Common myeloid progenitor, CD34-positive (primary cell): ENCODE results near the gene APMAP.

ENCODE experiments used
- CTCF ChIA-PET: fragments of 350-600 bp; sonication (Branson Sonifier 250); formaldehyde crosslinking; loops from one replicate; lab custom pipeline; 2021; ENCODE audit warnings: antibody characterized with exemption; lab: Charles Lee
- POLR2A ChIA-PET: fragments of 350-600 bp; sonication (Branson Sonifier 250); formaldehyde crosslinking; loops from one replicate; lab custom pipeline; 2021; ENCODE audit warnings: antibody characterized with exemption; lab: Charles Lee
- DNase-seq, 3 donors: peaks; one replicate each; pipeline versions ENCODE4 v3.0.0 to v3.0.0-alpha.2; 2013
- H3K27ac ChIP-seq, 2 experiments: 1 replicate in 1 of 2; 2 replicates in 1 of 2; pipeline ENCODE4 v1.7.0; 2013; ENCODE audit warnings: inconsistent platforms in 2 of 2, low read length in 2 of 2, mild to moderate bottlenecking in 2 of 2, low read depth in 1 of 2, moderate library complexity in 1 of 2; ENCODE audit not compliant: severe bottlenecking in 2 of 2, insufficient read depth in 1 of 2, poor library complexity in 1 of 2
- H3K27me3 ChIP-seq, 5 experiments: replicated peaks in 2 of 5; 1 replicate in 3 of 5; 2 replicates in 2 of 5; pipeline versions ENCODE4 v1.6.1 to v1.7.0; 2013; ENCODE audit warnings: low read length in 4 of 5, mild to moderate bottlenecking in 2 of 5, moderate library complexity in 2 of 5, inconsistent platforms in 1 of 5; ENCODE audit not compliant: insufficient read depth in 5 of 5, control insufficient read depth in 4 of 5
- H3K36me3 ChIP-seq, 4 experiments: 1 replicate in 2 of 4; 2 replicates in 2 of 4; pipeline versions ENCODE4 v1.6.1 to v1.7.0; 2013; ENCODE audit warnings: low read length in 3 of 4, control low read depth in 1 of 4, mild to moderate bottlenecking in 1 of 4; ENCODE audit not compliant: control insufficient read depth in 4 of 4, insufficient read depth in 4 of 4
- H3K4me1 ChIP-seq, 4 experiments: 1 replicate in 3 of 4; 2 replicates in 1 of 4; pipeline versions ENCODE4 v1.6.1 to v1.7.1; 2013; ENCODE audit warnings: low read length in 3 of 4, mild to moderate bottlenecking in 3 of 4, control low read depth in 1 of 4, inconsistent platforms in 1 of 4, moderate library complexity in 1 of 4; ENCODE audit not compliant: control insufficient read depth in 4 of 4, insufficient read depth in 4 of 4; ENCODE audit errors: control extremely low read depth in 1 of 4
- H3K4me3 ChIP-seq, 7 experiments: 1 replicate in 4 of 7; 2 replicates in 3 of 7; pipeline versions ENCODE4 v1.5.1 to v1.7.0; 2013; ENCODE audit warnings: mild to moderate bottlenecking in 7 of 7, low read length in 6 of 7, moderate library complexity in 6 of 7, inconsistent platforms in 2 of 7, low read depth in 2 of 7, control low read depth in 1 of 7; ENCODE audit not compliant: insufficient read depth in 4 of 7, control insufficient read depth in 1 of 7; ENCODE audit errors: extremely low read depth in 1 of 7
- H3K9me3 ChIP-seq, 5 experiments: 1 replicate in 4 of 5; 2 replicates in 1 of 5; pipeline versions ENCODE4 v1.6.1 to v1.7.1; 2013; ENCODE audit warnings: low read length in 4 of 5, mild to moderate bottlenecking in 2 of 5, inconsistent platforms in 1 of 5, low read depth in 1 of 5, moderate library complexity in 1 of 5; ENCODE audit not compliant: control insufficient read depth in 4 of 5, insufficient read depth in 2 of 5; ENCODE audit errors: control extremely low read depth in 1 of 5
- WGBS: methylation state at CpG from one replicate; pipeline ENCODE4 v1.1.5; 2013; ENCODE audit not compliant: insufficient coverage; 5-methylcytosine and 5-hydroxymethylcytosine counted together

Gene APMAP

DNA sequence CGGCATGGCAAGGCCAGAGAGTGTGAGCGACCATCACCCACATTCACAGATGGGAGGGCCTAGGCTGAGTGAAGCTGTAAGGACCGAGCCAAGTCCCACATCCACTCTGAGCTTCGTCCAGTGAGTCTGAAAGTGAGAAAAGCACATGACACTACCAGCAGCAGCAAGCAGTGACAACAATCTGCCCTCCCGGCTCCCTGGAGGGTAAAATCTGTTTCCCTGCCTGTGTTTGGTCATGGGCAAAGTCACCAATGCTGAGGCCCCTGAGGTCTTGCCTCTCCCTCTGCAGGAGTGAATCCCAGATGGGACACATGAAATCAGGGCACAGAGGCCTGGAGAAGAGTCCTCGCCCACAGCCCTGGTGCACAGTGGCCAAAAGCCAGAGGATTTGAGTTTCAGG, 49.9 kb downstream of the APMAP start:
- Histone ChIP-seq H3K4me1 (no peaks in the 10 kb centered on the region), H3K36me3 (no peaks in the 10 kb centered on the region), H3K9me3 (peaks cover 4 to 37% (median 14%) of the 10 kb centered on the region in 5 experiments), H3K4me3 (no peak overlapping the region), H3K27ac (no peak overlapping the region), H3K27me3 (no peaks in the 10 kb centered on the region)
- WGBS, result 90% methylated on average over 6 of the region's 6 CpGs
- no peak for DNase-seq
- CTCF ChIA-PET, result interaction anchor here (1.1 to 1.6 kb wide), 2 partner anchors 10 to 12 kb away, joined by 3 to 5 read pairs; no protein-coding TSS in a partner anchor
- POLR2A ChIA-PET, result no interaction called here

DNA sequence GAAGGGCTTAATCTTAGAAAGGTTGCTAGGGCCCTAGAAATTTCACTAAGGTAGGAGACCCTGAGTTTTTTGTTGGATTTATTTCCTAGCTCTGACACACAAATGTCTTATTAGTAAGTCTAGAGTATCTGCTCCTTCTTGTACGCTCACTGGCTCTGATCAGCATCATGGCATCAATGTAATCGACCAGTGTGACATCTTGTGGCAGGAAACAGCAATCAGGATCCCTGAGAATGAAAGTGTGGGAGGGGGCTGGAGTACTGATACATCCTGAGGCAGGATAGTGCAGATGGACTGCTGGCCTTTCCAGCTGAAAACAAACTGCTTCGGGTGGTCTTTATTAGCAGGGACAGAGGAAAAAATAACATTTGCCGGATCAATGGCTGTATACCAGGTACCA, 53.5 kb downstream of the APMAP start:
- ChIA-PET POLR2A (interaction anchor here (0.6 kb wide), 1 partner anchor 16 kb away, joined by 3 read pairs; no protein-coding TSS in a partner anchor), CTCF (interaction anchor here (1.6 kb wide), 1 partner anchor 9 kb away, joined by 4 read pairs; no protein-coding TSS in a partner anchor)
- DNase-seq, result no peak
- Histone ChIP-seq H3K27me3 (no peaks in the 10 kb centered on the region), H3K36me3 (no peaks in the 10 kb centered on the region), H3K9me3 (peaks cover 4 to 37% (median 14%) of the 10 kb centered on the region in 5 experiments), H3K27ac (no peak overlapping the region), H3K4me3 (no peak overlapping the region), H3K4me1 (peaks cover 0 to 4% (median 0%) of the 10 kb centered on the region in 4 experiments)
- WGBS, result 76% methylated on average over 4 of the region's 4 CpGs

DNA sequence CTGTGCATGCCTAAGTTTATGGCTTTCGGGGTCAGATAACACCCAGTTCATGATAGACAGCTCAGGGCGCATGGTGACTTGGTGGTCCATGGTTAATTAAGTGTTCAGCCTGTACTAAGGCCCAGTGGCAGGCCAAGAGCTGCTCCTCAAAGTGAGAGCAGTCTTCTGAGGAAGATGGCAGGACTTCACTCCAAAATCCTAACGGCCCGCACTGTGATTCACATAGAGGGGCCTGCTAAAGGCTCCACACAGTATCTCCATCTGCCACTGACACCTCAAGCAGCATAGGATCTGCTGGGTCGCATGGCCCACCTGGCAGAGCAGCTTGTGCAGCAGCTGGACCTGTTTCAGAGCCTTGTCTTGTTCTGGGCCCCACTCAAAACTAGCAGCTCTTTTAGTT, 54.1 kb downstream of the APMAP start:
- Histone ChIP-seq H3K27me3 (no peaks in the 10 kb centered on the region), H3K4me1 (peaks cover 0 to 8% (median 2%) of the 10 kb centered on the region in 4 experiments), H3K9me3 (peaks cover 4 to 37% (median 14%) of the 10 kb centered on the region in 5 experiments), H3K27ac (no peak overlapping the region), H3K36me3 (no peaks in the 10 kb centered on the region), H3K4me3 (no peak overlapping the region)
- ChIA-PET POLR2A (interaction anchor here (0.6 kb wide), 1 partner anchor 16 kb away, joined by 3 read pairs; no protein-coding TSS in a partner anchor), CTCF (interaction anchor here (1.6 kb wide), 1 partner anchor 8 kb away, joined by 4 read pairs; no protein-coding TSS in a partner anchor)
- no peak for DNase-seq
- WGBS, result 98% methylated on average over 5 of the region's 5 CpGs

DNA sequence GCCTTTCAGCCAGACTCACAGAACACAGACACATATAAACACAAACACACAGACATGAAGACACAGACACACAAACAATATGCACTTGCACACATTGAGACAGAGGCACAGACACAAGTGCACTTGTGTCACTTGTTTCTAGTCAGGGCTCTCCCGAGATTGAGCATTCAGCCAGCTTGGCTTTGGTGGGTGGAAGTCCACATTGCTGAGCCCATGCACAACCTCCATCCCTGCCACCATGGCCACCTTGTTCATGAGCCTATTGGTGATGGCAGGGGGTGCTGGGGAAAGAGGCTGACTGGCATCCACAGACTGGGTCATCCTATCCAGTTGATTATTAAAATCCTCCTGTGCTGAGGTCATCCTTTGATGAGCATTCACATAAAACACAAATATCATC, 55.0 kb downstream of the APMAP start:
- no peak overlapping the region for H3K4me3 ChIP-seq
- H3K9me3 ChIP-seq, result peaks cover 4 to 31% (median 10%) of the 10 kb centered on the region in 5 experiments
- CTCF ChIA-PET, result interaction anchor here (1.6 kb wide), 1 partner anchor 7 kb away, joined by 4 read pairs; no protein-coding TSS in a partner anchor
- POLR2A ChIA-PET, result no interaction called here
- WGBS, result 54% methylated on average over 1 of the region's 1 CpG
- H3K36me3 ChIP-seq, result no peaks in the 10 kb centered on the region
- H3K27ac ChIP-seq, result no peak overlapping the region
- H3K4me1 ChIP-seq, result peaks cover 0 to 17% (median 10%) of the 10 kb centered on the region in 4 experiments
- H3K27me3 ChIP-seq, result no peaks in the 10 kb centered on the region
- no peak for DNase-seq

DNA sequence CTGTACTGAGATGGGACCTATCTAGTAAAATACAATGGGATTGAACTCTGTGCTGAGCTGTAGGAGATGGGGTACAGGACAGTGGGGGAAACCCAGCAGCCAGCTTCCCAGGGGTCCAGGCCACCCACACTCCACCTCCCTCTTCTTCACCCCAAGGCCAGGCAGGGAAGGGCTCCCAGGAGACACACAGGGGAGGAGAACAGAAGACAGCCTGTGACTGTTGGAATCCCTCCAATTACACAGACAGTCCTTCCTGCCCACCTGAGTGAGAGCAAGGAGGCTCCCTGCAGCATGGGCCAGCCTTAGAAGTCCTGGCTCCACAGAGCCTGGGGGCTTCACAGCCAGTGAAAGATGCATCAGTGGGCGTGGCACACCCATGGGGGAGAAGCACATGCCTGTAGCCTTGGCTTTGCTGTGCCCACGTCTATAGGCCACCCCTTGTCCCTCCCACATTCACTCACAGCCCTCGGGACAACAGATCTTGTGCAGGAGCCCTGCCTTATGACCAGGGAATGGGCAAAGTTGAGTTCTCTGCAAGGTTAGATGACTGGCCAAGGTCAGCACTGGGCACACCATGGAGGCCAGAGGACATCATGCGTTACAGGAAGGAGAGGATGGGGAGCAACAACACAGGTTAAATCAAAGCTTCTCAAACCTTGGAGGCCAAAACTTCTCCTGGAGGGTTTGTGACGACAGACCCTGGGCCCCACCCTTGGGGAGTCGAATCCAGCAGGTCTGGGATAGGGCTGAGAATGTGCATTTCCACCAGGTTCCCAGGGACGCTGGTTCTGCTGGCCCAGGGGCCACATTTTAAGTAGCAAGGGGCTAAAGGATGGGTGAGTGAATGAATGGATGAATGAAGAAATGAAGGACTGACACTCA, 55.8 kb downstream of the APMAP start:
- CTCF ChIA-PET, result interaction anchor here (1.0 kb wide), 1 partner anchor 44 kb away, joined by 3 read pairs; no protein-coding TSS in a partner anchor
- Histone ChIP-seq H3K27ac (no peak overlapping the region), H3K4me3 (no peak overlapping the region), H3K27me3 (no peaks in the 10 kb centered on the region), H3K9me3 (peaks cover under 1 to 23% (median 6%) of the 10 kb centered on the region in 5 experiments), H3K36me3 (no peaks in the 10 kb centered on the region), H3K4me1 (peaks cover 0 to 25% (median 17%) of the 10 kb centered on the region in 4 experiments)
- 94% methylated on average over 7 of the region's 7 CpGs for WGBS
- no peak for DNase-seq
- POLR2A ChIA-PET, result interaction anchor here (0.6 kb wide), 1 partner anchor 557 kb away, joined by 3 read pairs; no protein-coding TSS in a partner anchor

DNA sequence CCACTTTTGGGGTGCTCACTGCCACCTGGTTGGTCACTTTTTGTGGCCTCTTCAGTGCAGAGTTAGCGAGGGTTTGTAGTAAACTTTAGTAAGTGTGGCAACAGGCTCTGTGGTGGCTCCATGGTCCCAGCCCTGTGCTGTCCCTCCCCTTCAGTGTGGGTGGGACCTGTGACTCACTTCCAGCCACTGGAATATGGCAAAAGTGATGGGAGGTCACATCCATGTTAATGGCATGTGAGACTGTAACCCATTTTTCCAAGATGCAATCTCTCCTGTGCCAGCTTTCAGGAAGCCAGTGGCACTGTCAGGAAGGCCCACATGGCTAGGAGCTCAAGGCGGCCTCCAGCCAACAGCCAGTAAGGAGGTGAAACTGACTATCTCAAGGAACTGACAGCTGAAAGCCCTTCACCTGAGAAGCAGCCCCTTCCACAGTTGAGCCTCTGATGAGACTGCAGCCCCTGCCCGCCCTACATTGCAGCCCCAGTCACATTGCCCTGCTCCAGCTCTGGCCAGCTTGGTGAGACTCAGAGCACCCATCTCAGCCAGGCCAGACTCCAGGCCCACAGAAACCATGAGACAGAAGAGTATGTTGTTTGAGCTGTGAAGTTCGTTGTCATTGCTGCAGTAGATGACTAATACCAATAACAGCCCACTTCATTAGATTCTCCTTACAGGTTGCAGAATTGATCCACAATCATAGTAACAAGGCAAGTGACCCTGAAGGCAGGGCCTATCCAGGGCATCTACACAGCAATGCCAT, 56.6 kb downstream of the APMAP start:
- H3K4me3 ChIP-seq, result no peak overlapping the region
- POLR2A ChIA-PET, result interaction anchor here (0.6 kb wide), 1 partner anchor 557 kb away, joined by 3 read pairs; no protein-coding TSS in a partner anchor

More for the DNA sequence above, 56.6 kb downstream of the APMAP start:
- DNase-seq, result no peak
- CTCF ChIA-PET, result interaction anchor here (1.0 kb wide), 1 partner anchor 45 kb away, joined by 3 read pairs; no protein-coding TSS in a partner anchor
- peaks cover 0 to 33% (median 24%) of the 10 kb centered on the region in 4 experiments for H3K4me1 ChIP-seq
- H3K27me3 ChIP-seq, result no peaks in the 10 kb centered on the region
- no peaks in the 10 kb centered on the region for H3K36me3 ChIP-seq
- no peak overlapping the region for H3K27ac ChIP-seq
- 100% methylated on average over 3 of the region's 4 CpGs for WGBS
- H3K9me3 ChIP-seq, result peaks cover 0 to 15% (median under 1%) of the 10 kb centered on the region in 5 experiments
